Right atrium auricular region (tissue), 2 donors: Measurements from ENCODE around the gene GALNT3. TPM values are rescaled to one million over a fixed set of nuclear protein-coding genes. Genes with fewer than 3 reads are reported as not detected.

ENCODE experiments used
- DNase-seq: peaks from one replicate; pipeline ENCODE4 v3.0.0-alpha.2; 2019; ENCODE audit warnings: low spot score
- H3K27ac ChIP-seq, 2 donors: fragments of 200-600 bp; sonication (generic); 1 replicate in 1 of 2; 2 replicates in 1 of 2; pipeline ENCODE4 v1.5.1; 2016 to 2019
- H3K27me3 ChIP-seq, 2 donors: fragments of 200-600 bp; sonication (generic); one replicate each; pipeline versions ENCODE4 v1.5.1 to v1.6.0; 2017 to 2019
- H3K36me3 ChIP-seq: fragments of 200-600 bp; sonication (generic); one replicate; pipeline ENCODE4 v1.5.1; 2016
- H3K4me1 ChIP-seq, 2 donors: fragments of 200-600 bp; sonication (generic); one replicate each; pipeline versions ENCODE4 v1.5.1 to v1.6.0; 2017 to 2019
- H3K4me3 ChIP-seq, 2 donors: fragments of 200-600 bp; sonication (generic); 1 replicate in 1 of 2; 2 replicates in 1 of 2; pipeline ENCODE4 v1.5.1; 2017 to 2019; ENCODE audit warnings: mild to moderate bottlenecking in 1 of 2, moderate library complexity in 1 of 2
- H3K9me3 ChIP-seq, 2 donors: fragments of 200-600 bp; sonication (generic); one replicate each; pipeline ENCODE4 v1.5.1; 2019
- CTCF ChIP-seq, 2 donors: fragments of 200-600 bp; sonication (generic); IDR thresholded peaks; one replicate each; pipeline ENCODE4 v1.5.1; 2019; ENCODE audit warnings: antibody characterized with exemption in 2 of 2
- total RNA-seq, 2 donors: library from RNA; depleted of rRNA; stranded (reverse); fragments of >200 nt; gene quantifications; one replicate each; pipeline ENCODE4 v1.1.0, GENCODE V29; 2016

Gene GALNT3
- total RNA-seq, 2 donors from 2014 or later, result 0.11 to 0.47 TPM

- Histone ChIP-seq H3K36me3 (no peaks in the 10 kb centered on the region), H3K9me3 (no peaks in the 10 kb centered on the region), H3K4me1 (no peaks in the 10 kb centered on the region), H3K4me3 (no peak overlapping the region), H3K27ac (no peak overlapping the region), H3K27me3 (no peaks in the 10 kb centered on the region)
- no peak for TF ChIP-seq CTCF (IDR thresholded peaks at IDR 0.05)
- DNase-seq, result no peak
These were observed 41.3 kb upstream of the GALNT3 start for GRCh38 chr2:165835363-165835762.

GRCh38 chr2:165833156-165833555 is 39.1 kb upstream of the GALNT3 start:
- no peak for TF ChIP-seq CTCF (IDR thresholded peaks at IDR 0.05)
- no peaks in the 10 kb centered on the region for H3K9me3 ChIP-seq
- H3K27me3 ChIP-seq, result no peaks in the 10 kb centered on the region
- H3K36me3 ChIP-seq, result no peaks in the 10 kb centered on the region
- H3K27ac ChIP-seq, result no peak overlapping the region
- no peak for DNase-seq
- no peaks in the 10 kb centered on the region for H3K4me1 ChIP-seq
- H3K4me3 ChIP-seq, result no peak overlapping the region

- no peaks in the 10 kb centered on the region for H3K36me3 ChIP-seq
- DNase-seq, result no peak
- no peaks in the 10 kb centered on the region for H3K27me3 ChIP-seq
- no peak overlapping the region for H3K4me3 ChIP-seq
- H3K4me1 ChIP-seq, result no peaks in the 10 kb centered on the region
- no peak for TF ChIP-seq CTCF (IDR thresholded peaks at IDR 0.05)
- no peak overlapping the region for H3K27ac ChIP-seq
- H3K9me3 ChIP-seq, result no peaks in the 10 kb centered on the region
These were observed 33.9 kb upstream of the GALNT3 start for GRCh38 chr2:165827921-165828276.

GRCh38 chr2:165827016-165827920 is 33.2 kb upstream of the GALNT3 start:
- no peaks in the 10 kb centered on the region for H3K9me3 ChIP-seq
- H3K4me3 ChIP-seq, result no peak overlapping the region
- H3K36me3 ChIP-seq, result no peaks in the 10 kb centered on the region
- H3K27me3 ChIP-seq, result no peaks in the 10 kb centered on the region
- no peak overlapping the region for H3K27ac ChIP-seq
- H3K4me1 ChIP-seq, result no peaks in the 10 kb centered on the region
- no peak for TF ChIP-seq CTCF (IDR thresholded peaks at IDR 0.05)
- no peak for DNase-seq

- H3K4me1 ChIP-seq, result peaks cover 0 to 7% of the 10 kb centered on the region in 2 donors
- no peaks in the 10 kb centered on the region for H3K27me3 ChIP-seq
- H3K36me3 ChIP-seq, result no peaks in the 10 kb centered on the region
- no peaks in the 10 kb centered on the region for H3K9me3 ChIP-seq
- DNase-seq, result no peak
- no peak overlapping the region for H3K4me3 ChIP-seq
- no peak overlapping the region for H3K27ac ChIP-seq
- TF ChIP-seq CTCF (IDR thresholded peaks at IDR 0.05), result no peak
These were observed 31.0 kb upstream of the GALNT3 start for GRCh38 chr2:165825041-165825440.

- H3K36me3 ChIP-seq, result no peaks in the 10 kb centered on the region
- no peaks in the 10 kb centered on the region for H3K27me3 ChIP-seq
- H3K27ac ChIP-seq, result no peak overlapping the region
- TF ChIP-seq CTCF (IDR thresholded peaks at IDR 0.05), result no peak
- no peak for DNase-seq
- peaks cover 0 to 9% of the 10 kb centered on the region in 2 donors for H3K4me1 ChIP-seq
- no peak overlapping the region for H3K4me3 ChIP-seq
- H3K9me3 ChIP-seq, result no peaks in the 10 kb centered on the region
These were observed 26.2 kb upstream of the GALNT3 start for GRCh38 chr2:165820296-165820695.
